Tibial nerve (tissue), 4 donors: Measurements from ENCODE around the gene MGMT. TPM values are rescaled to one million over a fixed set of nuclear protein-coding genes. Genes with fewer than 3 reads are reported as not detected.

Source experiments
- DNase-seq, 2 donors: peaks; one replicate each; pipeline ENCODE4 v3.0.0-alpha.2; 2019; ENCODE audit warnings: low spot score in 2 of 2
- H3K27ac ChIP-seq, 4 donors: fragments of 200-600 bp; sonication (generic) in 3 of 4; one replicate each; pipeline ENCODE4 v1.5.1; 2017 to 2019; ENCODE audit warnings: mild to moderate bottlenecking in 1 of 4
- H3K27me3 ChIP-seq, 2 donors: fragments of 200-600 bp; sonication (generic) in 1 of 2; one replicate each; pipeline versions ENCODE4 v1.5.1 to v1.6.0; 2017 to 2019
- H3K36me3 ChIP-seq, 3 donors: fragments of 200-600 bp; sonication (generic); one replicate each; pipeline ENCODE4 v1.5.1; 2018 to 2019
- H3K4me1 ChIP-seq, 4 donors: fragments of 200-600 bp; sonication (generic) in 3 of 4; one replicate each; pipeline ENCODE4 v1.5.1; 2017 to 2019
- H3K4me3 ChIP-seq, 4 donors: fragments of 200-600 bp; sonication (generic) in 3 of 4; one replicate each; pipeline ENCODE4 v1.5.1; 2017 to 2019; ENCODE audit warnings: mild to moderate bottlenecking in 1 of 4, moderate library complexity in 1 of 4
- H3K9me3 ChIP-seq, 4 donors: fragments of 200-600 bp; sonication (generic) in 3 of 4; one replicate each; pipeline ENCODE4 v1.5.1; 2017 to 2019
- CTCF ChIP-seq, 5 experiments: fragments of 200-600 bp in 3 of 5; fragments of 450-650 bp in 2 of 5; sonication (generic) in 3 of 5; IDR thresholded peaks; one replicate each; pipeline ENCODE4 v1.5.1; 2016 to 2019; ENCODE audit warnings: antibody characterized with exemption in 5 of 5, mild to moderate bottlenecking in 3 of 5, moderate library complexity in 2 of 5
- EP300 ChIP-seq, 2 donors: sonication (generic); formaldehyde crosslinking; IDR thresholded peaks; one replicate each; pipeline ENCODE4 v1.6.1; 2017; ENCODE audit warnings: antibody characterized with exemption in 2 of 2, mild to moderate bottlenecking in 1 of 2
- POLR2A ChIP-seq, 2 donors: fragments of 450-650 bp; IDR thresholded peaks; one replicate each; pipeline ENCODE4 v1.6.1; 2017; ENCODE audit warnings: antibody characterized with exemption in 2 of 2, mild to moderate bottlenecking in 2 of 2, moderate library complexity in 2 of 2
- WGBS, 2 donors: methylation state at CpG; one replicate each; pipeline ENCODE4 v1.1.5; 2018; 5-methylcytosine and 5-hydroxymethylcytosine counted together
- total RNA-seq, 4 donors: library from RNA; depleted of rRNA; stranded (reverse); fragments of >200 nt; gene quantifications; one replicate each; pipeline ENCODE4 v1.1.0, GENCODE V29; 2016

The MGMT gene
- total RNA-seq, 4 donors from 2014 or later = 26.1 to 39.1 (median 33.7) TPM

- TF ChIP-seq CTCF (IDR thresholded peaks at IDR 0.05) (no peak), POLR2A (IDR thresholded peaks at IDR 0.05) (no peak), EP300 (IDR thresholded peaks at IDR 0.05) (peak in 1 of 2 donors; percentile 49)
- no peaks in the 10 kb centered on the region for H3K36me3 ChIP-seq
- peaks cover 0 to 16% (median 3%) of the 10 kb centered on the region in 4 donors for H3K4me1 ChIP-seq
- H3K27me3 ChIP-seq = no peaks in the 10 kb centered on the region
- peak in 1 of 2 donors; percentile 31 for DNase-seq
- no peak overlapping the region for H3K4me3 ChIP-seq
- H3K9me3 ChIP-seq = no peaks in the 10 kb centered on the region
- H3K27ac ChIP-seq = peak overlapping the region in 1 of 4 donors; percentile 42
- 75 to 82% methylated on average over 4 of the region's 4 CpGs for WGBS, 2 donors
Measured at GRCh38 chr10:129689671-129690071, 222.6 kb downstream of the MGMT start.

GRCh38 chr10:129690248-129691070, 223.4 kb downstream of the MGMT start:
- Histone ChIP-seq H3K36me3 (no peaks in the 10 kb centered on the region), H3K4me3 (no peak overlapping the region), H3K27ac (peak overlapping the region in 1 of 4 donors; percentile 42), H3K9me3 (no peaks in the 10 kb centered on the region), H3K27me3 (no peaks in the 10 kb centered on the region), H3K4me1 (peaks cover 0 to 23% (median 3%) of the 10 kb centered on the region in 4 donors)
- TF ChIP-seq CTCF (IDR thresholded peaks at IDR 0.05) = no peak
- DNase-seq = no peak
- 75 to 77% methylated on average over 8 of the region's 8 CpGs for WGBS, 2 donors

GRCh38 chr10:129692695-129693094, 225.7 kb downstream of the MGMT start:
- H3K4me1 ChIP-seq = peaks cover 0 to 27% (median 3%) of the 10 kb centered on the region in 4 donors
- DNase-seq = no peak
- no peak overlapping the region for H3K27ac ChIP-seq
- H3K4me3 ChIP-seq = no peak overlapping the region
- TF ChIP-seq EP300 (IDR thresholded peaks at IDR 0.05) = no peak
- TF ChIP-seq POLR2A (IDR thresholded peaks at IDR 0.05) = no peak
- TF ChIP-seq CTCF (IDR thresholded peaks at IDR 0.05) = no peak
- H3K27me3 ChIP-seq = no peaks in the 10 kb centered on the region
- H3K9me3 ChIP-seq = no peaks in the 10 kb centered on the region
- WGBS, 2 donors = 92 to 94% methylated on average over 8 of the region's 8 CpGs
- no peaks in the 10 kb centered on the region for H3K36me3 ChIP-seq

GRCh38 chr10:129693382-129693781, 226.3 kb downstream of the MGMT start:
- no peak for TF ChIP-seq CTCF (IDR thresholded peaks at IDR 0.05)
- TF ChIP-seq EP300 (IDR thresholded peaks at IDR 0.05) = no peak
- no peak for TF ChIP-seq POLR2A (IDR thresholded peaks at IDR 0.05)
- Histone ChIP-seq H3K36me3 (no peaks in the 10 kb centered on the region), H3K27ac (no peak overlapping the region), H3K4me1 (peaks cover 0 to 27% (median 3%) of the 10 kb centered on the region in 4 donors), H3K27me3 (no peaks in the 10 kb centered on the region), H3K9me3 (no peaks in the 10 kb centered on the region), H3K4me3 (no peak overlapping the region)
- no peak for DNase-seq
- WGBS, 2 donors = 95 to 98% methylated on average over 11 of the region's 11 CpGs

- Histone ChIP-seq H3K27me3 (no peaks in the 10 kb centered on the region), H3K4me3 (no peak overlapping the region), H3K27ac (no peak overlapping the region), H3K9me3 (no peaks in the 10 kb centered on the region), H3K4me1 (peaks cover 0 to 27% (median 3%) of the 10 kb centered on the region in 4 donors), H3K36me3 (no peaks in the 10 kb centered on the region)
- DNase-seq = no peak
- no peak for TF ChIP-seq POLR2A (IDR thresholded peaks at IDR 0.05)
- TF ChIP-seq CTCF (IDR thresholded peaks at IDR 0.05) = no peak
- no peak for TF ChIP-seq EP300 (IDR thresholded peaks at IDR 0.05)
- 45 to 53% methylated on average over 4 of the region's 4 CpGs for WGBS, 2 donors
Measured at GRCh38 chr10:129694184-129694583, 227.1 kb downstream of the MGMT start.
